PFSK-1 (cell line): ENCODE results near the gene AFF2.

Experiments used
- FOXP2 ChIP-seq: optimal IDR thresholded peaks from 2 replicates; pipeline ENCODE3; 2011; ENCODE audit warnings: borderline replicate concordance, control low read depth, inconsistent platforms; ENCODE audit not compliant: insufficient read depth; ENCODE audit errors: extremely low read length, extremely low read depth
- POLR2AphosphoS5 ChIP-seq: IDR thresholded peaks from 2 replicates; pipeline ENCODE4 v1.6.1; 2012; ENCODE audit warnings: low read depth, mild to moderate bottlenecking, control low read depth, low read length, moderate library complexity
- SIN3A ChIP-seq: IDR thresholded peaks from 2 replicates; pipeline ENCODE4 v1.6.1; 2012; ENCODE audit warnings: mild to moderate bottlenecking, low read length, moderate library complexity, borderline replicate concordance; ENCODE audit not compliant: insufficient read depth
- TAF1 ChIP-seq: IDR thresholded peaks from 2 replicates; pipeline ENCODE4 v1.6.1; 2012; ENCODE audit warnings: low read length, control low read depth, borderline replicate concordance; ENCODE audit not compliant: insufficient read depth
- TF ChIP-seq, protein P1 (sequence below), 2 experiments: IDR thresholded peaks; 2 replicates each; pipeline versions ENCODE4 v1.6.1 to v1.8.0; 2011 to 2012; ENCODE audit warnings: low read depth in 2 of 2, low read length in 2 of 2, control low read depth in 1 of 2, inconsistent platforms in 1 of 2, mild to moderate bottlenecking in 1 of 2, moderate library complexity in 1 of 2; ENCODE audit not compliant: insufficient read depth in 1 of 2

Gene AFF2

DNA sequence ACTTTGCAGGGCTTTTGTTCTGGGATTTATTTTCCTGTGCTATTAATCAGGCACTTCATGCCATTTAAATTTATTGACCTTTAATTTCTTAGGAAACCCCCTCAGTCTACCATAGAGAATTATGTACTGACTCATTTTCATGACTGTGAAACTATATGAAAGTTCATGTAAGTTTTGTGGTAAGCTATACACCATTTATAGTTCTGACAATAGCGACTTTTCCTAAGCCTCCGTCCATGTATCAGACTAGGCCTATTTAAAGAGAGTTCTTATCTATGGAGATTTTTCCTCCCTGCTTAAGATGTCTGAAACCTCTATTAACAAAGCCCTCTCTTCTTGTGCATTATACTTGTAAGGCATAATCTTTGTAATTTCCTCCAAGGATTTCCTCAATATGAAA, 111.6 kb downstream of the AFF2 start:
- TF ChIP-seq, protein P1, sequence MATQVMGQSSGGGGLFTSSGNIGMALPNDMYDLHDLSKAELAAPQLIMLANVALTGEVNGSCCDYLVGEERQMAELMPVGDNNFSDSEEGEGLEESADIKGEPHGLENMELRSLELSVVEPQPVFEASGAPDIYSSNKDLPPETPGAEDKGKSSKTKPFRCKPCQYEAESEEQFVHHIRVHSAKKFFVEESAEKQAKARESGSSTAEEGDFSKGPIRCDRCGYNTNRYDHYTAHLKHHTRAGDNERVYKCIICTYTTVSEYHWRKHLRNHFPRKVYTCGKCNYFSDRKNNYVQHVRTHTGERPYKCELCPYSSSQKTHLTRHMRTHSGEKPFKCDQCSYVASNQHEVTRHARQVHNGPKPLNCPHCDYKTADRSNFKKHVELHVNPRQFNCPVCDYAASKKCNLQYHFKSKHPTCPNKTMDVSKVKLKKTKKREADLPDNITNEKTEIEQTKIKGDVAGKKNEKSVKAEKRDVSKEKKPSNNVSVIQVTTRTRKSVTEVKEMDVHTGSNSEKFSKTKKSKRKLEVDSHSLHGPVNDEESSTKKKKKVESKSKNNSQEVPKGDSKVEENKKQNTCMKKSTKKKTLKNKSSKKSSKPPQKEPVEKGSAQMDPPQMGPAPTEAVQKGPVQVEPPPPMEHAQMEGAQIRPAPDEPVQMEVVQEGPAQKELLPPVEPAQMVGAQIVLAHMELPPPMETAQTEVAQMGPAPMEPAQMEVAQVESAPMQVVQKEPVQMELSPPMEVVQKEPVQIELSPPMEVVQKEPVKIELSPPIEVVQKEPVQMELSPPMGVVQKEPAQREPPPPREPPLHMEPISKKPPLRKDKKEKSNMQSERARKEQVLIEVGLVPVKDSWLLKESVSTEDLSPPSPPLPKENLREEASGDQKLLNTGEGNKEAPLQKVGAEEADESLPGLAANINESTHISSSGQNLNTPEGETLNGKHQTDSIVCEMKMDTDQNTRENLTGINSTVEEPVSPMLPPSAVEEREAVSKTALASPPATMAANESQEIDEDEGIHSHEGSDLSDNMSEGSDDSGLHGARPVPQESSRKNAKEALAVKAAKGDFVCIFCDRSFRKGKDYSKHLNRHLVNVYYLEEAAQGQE (IDR thresholded peaks at IDR 0.05; ENCODE audit: insufficient read depth in 1 of 2, low read depth in 2 of 2, low read length in 2 of 2) = no peak
- no peak for TF ChIP-seq FOXP2
- TF ChIP-seq SIN3A = no peak
- no peak for TF ChIP-seq TAF1
- TF ChIP-seq POLR2AphosphoS5 = no peak

DNA sequence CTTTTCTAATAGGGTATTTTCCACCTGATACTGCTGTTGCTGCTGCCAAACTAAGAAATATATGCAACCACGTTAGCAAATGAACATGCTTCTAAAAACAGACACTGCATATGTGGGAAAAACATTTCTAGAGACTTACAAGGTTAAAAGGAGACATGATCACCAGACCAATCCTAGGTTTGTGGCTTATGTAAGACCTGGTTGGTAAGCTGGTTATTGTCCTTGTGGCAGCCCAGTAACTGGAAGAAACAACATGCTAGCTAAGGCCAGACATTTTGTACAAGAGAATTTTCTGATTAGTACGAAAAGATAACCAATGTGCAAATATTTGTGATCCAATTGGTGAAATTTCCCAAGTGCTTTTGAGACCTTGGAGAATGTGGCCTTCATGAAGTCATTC, 112.0 kb downstream of the AFF2 start:
- TF ChIP-seq FOXP2 (no peak), POLR2AphosphoS5 (no peak), SIN3A (no peak), TAF1 (no peak)
- TF ChIP-seq, protein P1 (IDR thresholded peaks at IDR 0.05; ENCODE audit: insufficient read depth in 1 of 2, low read depth in 2 of 2, low read length in 2 of 2) = no peak

DNA sequence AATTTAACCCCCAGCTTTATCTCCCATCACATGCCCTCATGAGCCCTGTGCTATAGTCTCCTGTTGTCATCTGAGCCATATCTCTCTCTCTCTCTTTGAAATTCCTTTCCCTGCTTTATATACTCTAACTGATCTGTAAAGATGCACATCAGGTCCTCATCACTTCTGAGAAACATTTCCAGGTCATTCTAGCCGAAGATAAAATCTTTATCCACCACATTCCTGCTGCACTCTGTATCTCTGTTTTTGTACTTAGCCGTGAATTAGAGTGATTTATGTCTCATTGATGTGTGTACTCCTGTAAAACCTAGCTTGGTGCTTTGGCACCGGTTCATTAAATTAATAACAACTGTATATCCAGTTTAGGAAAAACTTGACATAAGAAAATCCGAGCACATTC, 113.2 kb downstream of the AFF2 start:
- TF ChIP-seq SIN3A (no peak), POLR2AphosphoS5 (no peak), TAF1 (no peak), FOXP2 (no peak)
- TF ChIP-seq, protein P1 (IDR thresholded peaks at IDR 0.05; ENCODE audit: insufficient read depth in 1 of 2, low read depth in 2 of 2, low read length in 2 of 2) = no peak

DNA sequence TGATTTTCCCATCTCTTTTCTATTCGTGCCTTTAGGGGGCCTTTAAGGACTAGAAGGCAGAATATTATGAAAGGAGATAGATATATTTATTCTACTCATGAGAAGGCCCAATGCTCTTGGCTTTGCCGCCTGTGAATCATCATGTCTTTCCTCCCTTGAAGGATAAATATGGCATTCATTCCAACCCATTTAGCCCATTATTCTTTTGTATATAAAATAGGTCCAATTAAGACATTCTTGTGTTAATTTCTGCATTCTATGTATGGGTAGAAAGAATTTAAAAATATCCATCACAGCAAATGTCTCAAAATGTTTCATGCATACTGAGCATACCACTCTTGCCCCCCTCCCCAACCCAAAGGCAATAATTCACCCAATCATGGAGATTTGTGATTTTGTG, 115.1 kb downstream of the AFF2 start:
- no peak for TF ChIP-seq POLR2AphosphoS5

DNA sequence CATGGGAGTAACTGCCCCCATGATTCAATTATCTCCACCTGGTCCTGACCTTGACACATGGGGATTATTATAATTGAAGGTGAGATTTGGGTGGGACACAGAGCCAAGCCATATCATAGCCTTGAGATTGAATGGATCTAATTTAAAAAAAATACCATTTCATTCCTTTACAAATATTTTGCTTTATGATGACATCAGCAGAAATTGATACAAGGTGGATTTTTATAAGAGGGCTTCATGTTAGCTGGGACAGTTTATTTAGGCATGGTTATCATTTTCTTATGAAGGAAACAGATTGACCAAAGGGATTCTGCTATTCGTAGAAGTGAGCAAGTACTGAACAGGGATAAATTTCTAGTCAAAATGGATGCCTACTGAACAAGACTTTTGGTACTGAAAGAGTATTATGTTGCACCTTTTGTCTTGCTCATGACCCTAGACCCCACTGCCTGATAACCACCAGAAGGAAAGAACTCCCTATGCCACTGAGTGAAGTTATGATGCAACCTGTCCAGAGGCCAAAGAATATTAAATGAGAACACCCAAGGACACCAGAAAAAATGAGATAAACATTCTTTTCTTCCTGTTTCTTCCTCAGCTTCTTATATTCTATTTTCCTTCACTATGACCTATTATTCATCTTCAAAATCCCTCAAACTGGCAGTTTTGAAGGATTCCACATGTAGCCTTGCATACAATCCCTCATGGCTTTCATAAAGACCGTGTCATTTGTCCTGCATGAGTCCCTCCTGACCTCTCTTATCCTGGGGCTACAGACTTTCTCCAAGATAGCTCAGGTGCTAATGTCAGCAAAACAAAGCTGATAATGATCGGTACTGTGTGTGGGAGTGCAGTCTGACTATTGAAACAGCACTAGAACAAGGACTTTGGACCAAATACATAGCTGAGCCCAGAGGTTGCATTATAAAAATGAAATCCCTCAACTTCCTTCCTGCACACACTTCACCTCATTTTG, 118.3 kb downstream of the AFF2 start:
- TF ChIP-seq FOXP2 = no peak
- no peak for TF ChIP-seq TAF1
- TF ChIP-seq SIN3A = no peak
- TF ChIP-seq POLR2AphosphoS5 = no peak
- TF ChIP-seq, protein P1 (IDR thresholded peaks at IDR 0.05; ENCODE audit: insufficient read depth in 1 of 2, low read depth in 2 of 2, low read length in 2 of 2) = no peak
